Loucy (cell line): ENCODE data around the gene CCL14.

ENCODE experiments used
- CTCF ChIP-seq: fragments of 200-600 bp; sonication (generic); conservative IDR thresholded peaks from 2 replicates; pipeline ENCODE4 v1.5.1; 2014; ENCODE audit warnings: mild to moderate bottlenecking, antibody characterized with exemption, low read length
- EZH2phosphoT487 ChIP-seq: fragments of 200-600 bp; IDR thresholded peaks from 2 replicates; pipeline ENCODE4 v1.6.1; 2018; ENCODE audit warnings: antibody characterized with exemption, mild to moderate bottlenecking, moderate library complexity, borderline replicate concordance

GRCh38 chr17:35949401-35949800 lies 37.1 kb downstream of the CCL14 start:
- TF ChIP-seq CTCF = no peak
- no peak for TF ChIP-seq EZH2phosphoT487
